DND-41 (cell line): Measurements from ENCODE around the gene PCNT.

Experiments
- ATAC-seq: fragments of 200-7000 bp; cut with Tn5 transposase; 3 replicates; pipeline ENCODE4 v1.9.1; 2021; ENCODE audit warnings: low read depth; ENCODE audit not compliant: insufficient read depth
- DNase-seq: peaks from one replicate; pipeline ENCODE4 v3.0.0-alpha.2; 2020
- H2AFZ ChIP-seq: 2 replicates; pipeline ENCODE4 v1.6.0; 2012; ENCODE audit warnings: low read depth, low read length
- H3K27ac ChIP-seq: 2 replicates; pipeline ENCODE4 v1.5.1; 2012; ENCODE audit warnings: low read length, inconsistent platforms
- H3K27me3 ChIP-seq: fragments of 200-600 bp; sonication (generic); 2 replicates; pipeline ENCODE4 v1.6.0; 2012; ENCODE audit warnings: low read length, mild to moderate bottlenecking, inconsistent platforms; ENCODE audit not compliant: insufficient read depth, poor library complexity
- H3K36me3 ChIP-seq: 2 replicates; pipeline ENCODE4 v1.5.1; 2012; ENCODE audit warnings: low read length, inconsistent platforms; ENCODE audit not compliant: insufficient read depth
- H3K4me1 ChIP-seq: 2 replicates; pipeline ENCODE4 v1.5.1; 2012; ENCODE audit warnings: mild to moderate bottlenecking, low read length; ENCODE audit not compliant: insufficient read depth
- H3K4me2 ChIP-seq: 2 replicates; pipeline ENCODE4 v1.6.0; 2012; ENCODE audit warnings: mild to moderate bottlenecking, moderate library complexity, low read length, inconsistent platforms; ENCODE audit not compliant: insufficient read depth
- H3K4me3 ChIP-seq, 2 experiments: fragments of 200-600 bp in 1 of 2; shearing (Covaris generic) in 1 of 2; 2 replicates each; pipeline ENCODE4 v1.5.1; 2012 to 2016; ENCODE audit warnings: inconsistent platforms in 2 of 2, low read length in 2 of 2, mild to moderate bottlenecking in 2 of 2, low read depth in 1 of 2, moderate library complexity in 1 of 2
- H3K79me2 ChIP-seq: 2 replicates; pipeline ENCODE4 v1.6.0; 2012; ENCODE audit warnings: low read length, inconsistent platforms; ENCODE audit not compliant: insufficient read depth
- H3K9ac ChIP-seq: 2 replicates; pipeline ENCODE4 v1.6.0; 2012; ENCODE audit warnings: low read depth, mild to moderate bottlenecking, inconsistent platforms, low read length, moderate library complexity
- H3K9me3 ChIP-seq: 2 replicates; pipeline ENCODE4 v1.5.1; 2012; ENCODE audit warnings: low read length, moderate library complexity, mild to moderate bottlenecking, inconsistent platforms; ENCODE audit not compliant: insufficient read depth, severe bottlenecking
- H4K20me1 ChIP-seq: 2 replicates; pipeline ENCODE4 v1.6.0; 2012; ENCODE audit warnings: low read length; ENCODE audit not compliant: insufficient read depth
- CTCF ChIP-seq: IDR thresholded peaks from 2 replicates; pipeline ENCODE4 v1.5.1; 2012; ENCODE audit warnings: borderline replicate concordance, low read length, moderate library complexity, mild to moderate bottlenecking; ENCODE audit not compliant: poor library complexity, severe bottlenecking; ENCODE audit errors: extremely low read depth
- EZH2 ChIP-seq: IDR thresholded peaks from 3 replicates; pipeline ENCODE4 v1.6.1; 2012; ENCODE audit warnings: borderline replicate concordance, low read depth, mild to moderate bottlenecking, moderate library complexity, low read length, inconsistent platforms; ENCODE audit not compliant: severe bottlenecking

Gene PCNT

GRCh38 chr21:46388896-46389295, 64.9 kb downstream of the PCNT start:
- no peaks in the 10 kb centered on the region for H3K27me3 ChIP-seq
- peaks cover 37% of the 10 kb centered on the region for H4K20me1 ChIP-seq
- H3K27ac ChIP-seq: no peak overlapping the region
- DNase-seq (no peak), ATAC-seq (no peak)
- H3K4me2 ChIP-seq: no peak overlapping the region
- no peak for TF ChIP-seq CTCF
- no peak for TF ChIP-seq EZH2
- H3K36me3 ChIP-seq: peaks cover 93% of the 10 kb centered on the region
- H3K9me3 ChIP-seq: no peaks in the 10 kb centered on the region
- H3K79me2 ChIP-seq: peaks cover 27% of the 10 kb centered on the region
- no peak overlapping the region for H3K4me3 ChIP-seq
- no peak overlapping the region for H2AFZ ChIP-seq
- no peaks in the 10 kb centered on the region for H3K4me1 ChIP-seq
- H3K9ac ChIP-seq: no peak overlapping the region

GRCh38 chr21:46390603-46391545, 66.9 kb downstream of the PCNT start:
- no peak overlapping the region for H2AFZ ChIP-seq
- H3K9ac ChIP-seq: no peak overlapping the region
- peaks cover 32% of the 10 kb centered on the region for H4K20me1 ChIP-seq
- no peaks in the 10 kb centered on the region for H3K27me3 ChIP-seq
- no peak overlapping the region for H3K4me3 ChIP-seq
- H3K4me1 ChIP-seq: no peaks in the 10 kb centered on the region
- no peak overlapping the region for H3K4me2 ChIP-seq
- DNase-seq (no peak), ATAC-seq (no peak)
- H3K36me3 ChIP-seq: peaks cover 88% of the 10 kb centered on the region
- no peaks in the 10 kb centered on the region for H3K9me3 ChIP-seq
- peaks cover 16% of the 10 kb centered on the region; the same call in 1 of the 2 replicates for H3K79me2 ChIP-seq
- H3K27ac ChIP-seq: no peak overlapping the region
- TF ChIP-seq CTCF (no peak), EZH2 (no peak)

DNA sequence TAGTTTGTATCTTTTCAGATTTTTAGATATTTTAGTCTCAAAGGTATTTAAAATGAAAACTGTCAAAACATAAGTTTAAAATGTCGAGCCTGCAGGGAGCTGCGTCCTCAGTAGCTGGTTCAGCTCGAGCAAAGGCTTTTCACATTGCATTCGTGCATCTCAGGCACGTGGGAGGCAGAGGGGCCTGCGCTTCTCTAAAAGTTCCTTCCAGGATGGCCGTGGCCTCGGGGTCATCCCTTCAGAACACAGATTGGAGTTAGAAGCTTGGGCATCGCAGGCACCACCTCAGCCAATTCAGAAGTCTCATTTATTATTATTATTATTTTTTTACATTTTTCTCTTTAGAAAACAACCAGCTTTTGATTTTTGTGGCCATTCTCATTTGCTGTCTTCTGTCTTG, 67.8 kb downstream of the PCNT start:
- Histone ChIP-seq H3K27me3 (no peaks in the 10 kb centered on the region), H3K79me2 (peaks cover 8% of the 10 kb centered on the region; the same call in 1 of the 2 replicates), H3K9ac (no peak overlapping the region), H4K20me1 (peaks cover 23% of the 10 kb centered on the region), H3K4me2 (no peak overlapping the region), H3K9me3 (no peaks in the 10 kb centered on the region), H3K27ac (no peak overlapping the region), H3K4me1 (no peaks in the 10 kb centered on the region), H3K36me3 (peaks cover 86% of the 10 kb centered on the region), H3K4me3 (no peak overlapping the region), H2AFZ (no peak overlapping the region)
- ATAC-seq (no peak), DNase-seq (no peak)
- TF ChIP-seq CTCF: no peak
- no peak for TF ChIP-seq EZH2

DNA sequence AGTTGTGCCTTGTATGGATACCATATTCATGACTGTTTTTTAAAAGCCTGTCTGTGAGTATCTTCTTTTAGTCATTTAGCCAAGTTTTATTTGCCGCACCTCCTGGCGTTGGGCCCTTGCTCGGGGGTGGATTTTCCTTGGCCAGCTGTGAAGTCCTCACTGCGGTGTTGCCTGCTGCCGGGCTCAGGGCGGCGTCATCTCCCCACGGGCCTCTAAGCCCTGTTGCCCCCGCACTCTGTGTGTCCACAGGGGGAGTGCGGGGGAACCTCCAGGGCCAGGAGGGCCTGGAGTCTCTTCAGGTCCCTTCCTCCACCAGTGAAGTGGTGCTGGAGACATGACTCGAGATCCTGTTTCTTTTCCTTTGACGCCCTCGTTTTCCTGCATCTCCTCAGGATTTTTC, 69.0 kb downstream of the PCNT start:
- no peak overlapping the region for H2AFZ ChIP-seq
- H3K27me3 ChIP-seq: no peaks in the 10 kb centered on the region
- ATAC-seq (no peak), DNase-seq (no peak)
- no peaks in the 10 kb centered on the region for H3K4me1 ChIP-seq
- H3K4me3 ChIP-seq: no peak overlapping the region
- H3K9me3 ChIP-seq: no peaks in the 10 kb centered on the region
- no peak for TF ChIP-seq CTCF
- no peak for TF ChIP-seq EZH2
- H3K9ac ChIP-seq: no peak overlapping the region
- H3K79me2 ChIP-seq: no peaks in the 10 kb centered on the region
- H3K27ac ChIP-seq: no peak overlapping the region
- H4K20me1 ChIP-seq: peaks cover 15% of the 10 kb centered on the region
- peaks cover 87% of the 10 kb centered on the region for H3K36me3 ChIP-seq
- no peak overlapping the region for H3K4me2 ChIP-seq
